ENCODE measurements around the gene UBXN1.

The UBXN1 gene

DNA sequence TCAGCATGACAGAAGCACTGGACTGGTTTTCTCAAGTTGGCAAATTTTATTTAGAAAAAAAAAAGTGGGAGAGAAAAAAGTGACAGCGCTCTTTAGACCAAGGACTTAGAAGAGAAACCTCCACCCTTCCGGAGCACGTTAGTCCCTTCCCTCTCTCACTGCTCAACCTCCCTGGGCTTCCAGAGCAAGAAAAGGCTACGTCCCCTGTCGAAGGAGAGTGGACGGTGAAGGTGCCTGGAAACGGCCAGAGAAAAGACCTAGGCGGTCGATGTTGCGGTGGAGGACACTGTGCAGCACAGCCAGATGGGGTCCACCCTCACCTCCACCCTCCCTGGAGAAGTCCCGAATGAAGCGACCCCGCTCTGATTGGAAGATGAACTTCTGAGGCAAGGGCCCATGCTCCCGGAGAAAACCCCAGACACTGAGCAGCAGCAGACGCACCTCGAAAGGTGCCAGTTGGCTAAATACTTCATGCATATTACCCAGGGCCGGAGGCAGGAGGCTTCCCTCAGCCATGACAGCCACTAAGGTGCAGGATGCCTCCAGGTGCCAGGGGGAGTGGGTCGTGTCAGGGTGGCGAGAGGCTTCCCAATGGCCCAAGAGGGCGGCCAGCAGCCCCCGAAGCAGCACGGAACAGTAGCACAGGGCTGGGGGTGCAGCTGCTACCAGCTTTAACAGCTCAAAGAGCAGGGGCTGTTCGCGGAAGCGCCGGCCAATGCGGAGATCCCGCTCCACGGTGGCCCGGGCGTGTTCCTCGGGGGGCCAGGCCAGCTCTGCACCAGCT, 31.9 kb downstream of the UBXN1 start:
- no peak for DNase-seq (ENCODE audit: low read depth in 2 of 3, low spot score in 1 of 3)

DNA sequence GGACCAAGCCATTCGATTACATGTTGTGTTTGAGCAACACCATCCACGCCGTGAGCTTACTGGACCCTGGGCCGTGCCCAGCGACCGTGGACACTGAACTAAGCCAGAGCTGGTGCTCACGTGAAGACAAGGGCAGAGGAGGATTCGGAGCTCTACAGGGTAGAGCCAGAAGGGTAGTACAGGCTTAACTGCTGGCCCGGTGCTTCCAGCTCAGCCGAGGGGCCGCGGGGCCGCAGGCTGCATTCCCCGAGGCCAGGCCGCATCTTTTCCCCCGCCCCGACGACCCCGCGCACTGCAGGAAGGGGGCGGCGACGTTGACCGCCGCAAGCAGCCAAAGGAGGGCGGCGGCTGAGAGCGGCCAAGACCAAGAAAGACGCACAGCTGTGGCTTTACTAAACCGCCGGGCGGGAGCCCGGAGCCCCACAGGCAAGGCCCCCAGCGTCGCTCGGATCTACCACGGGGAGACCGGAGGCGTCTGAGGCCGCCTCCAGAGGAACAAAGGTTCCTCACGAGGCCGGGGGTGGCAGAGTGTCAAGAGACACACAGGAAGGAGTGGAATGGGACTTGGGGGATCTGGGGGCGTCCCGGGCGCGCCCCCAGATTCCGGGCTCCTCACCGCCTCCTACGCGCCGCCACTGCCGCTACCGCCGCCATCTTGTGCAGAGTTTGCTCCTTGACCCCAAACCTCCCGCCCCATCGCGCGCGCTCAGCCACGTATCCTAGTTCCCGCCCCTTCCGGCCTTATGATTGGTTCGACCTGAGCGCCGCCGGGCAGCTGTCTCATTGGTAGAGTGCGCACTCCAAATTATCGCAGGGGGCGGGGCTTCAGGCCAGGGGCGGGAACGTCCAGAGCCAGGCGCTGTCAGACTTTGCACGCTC, 32.7 kb downstream of the UBXN1 start, which contains the start of gene GANAB:
GANAB (minus strand) TSS at position 668 of the 879 bp plus-strand sequence; CDS start at position 654, 14 bp downstream.
- peak; percentile 99 to 100 (median 99) for DNase-seq (ENCODE audit: low read depth in 2 of 3, low spot score in 1 of 3)

- DNase-seq (ENCODE audit: low read depth in 2 of 3, low spot score in 1 of 3): no peak
These were observed 33.3 kb downstream of the UBXN1 start for GRCh38 chr11:62645671-62645945.

DNA sequence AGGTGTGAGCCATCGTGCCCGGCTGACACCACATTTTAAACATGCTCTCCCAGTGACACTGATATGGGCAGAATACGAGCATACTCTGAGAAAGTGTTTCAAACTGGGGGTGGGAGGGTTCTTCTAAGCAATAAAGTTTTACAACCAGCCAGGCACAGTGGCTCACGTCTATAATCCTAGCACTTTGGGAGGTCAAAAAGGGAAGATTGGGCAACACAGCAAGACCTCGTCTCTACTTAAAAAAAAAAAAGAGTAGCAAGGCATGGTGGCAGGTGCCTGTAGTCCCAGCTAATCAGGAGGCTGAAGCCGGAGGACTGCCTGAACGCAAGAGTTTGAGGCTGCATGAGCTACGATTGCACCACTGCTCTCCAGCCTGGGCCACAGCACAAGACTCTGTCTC, 34.7 kb downstream of the UBXN1 start:
- no peak for DNase-seq (ENCODE audit: low read depth in 2 of 3, low spot score in 1 of 3)

DNA sequence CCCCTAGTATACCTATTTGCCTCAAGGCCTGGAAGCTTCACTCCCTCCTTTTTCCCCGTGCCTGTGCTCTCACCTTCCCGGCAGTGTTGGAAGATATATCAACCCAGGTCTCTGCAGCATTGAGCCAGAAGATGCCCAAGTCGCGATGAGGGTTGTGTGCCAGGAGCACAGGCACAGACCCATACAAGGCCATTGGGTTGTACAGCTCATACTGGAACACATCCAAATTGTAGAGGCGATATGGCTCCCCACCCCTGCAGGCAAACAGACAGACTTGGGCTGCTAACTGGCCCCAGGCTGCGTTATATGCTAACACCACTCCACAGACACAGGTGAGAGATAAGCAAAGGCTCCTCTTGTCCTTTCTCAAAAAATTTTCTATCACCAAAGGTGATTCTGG, 46.4 kb downstream of the UBXN1 start:
- no peak for DNase-seq (ENCODE audit: low read depth in 2 of 3, low spot score in 1 of 3)

DNA sequence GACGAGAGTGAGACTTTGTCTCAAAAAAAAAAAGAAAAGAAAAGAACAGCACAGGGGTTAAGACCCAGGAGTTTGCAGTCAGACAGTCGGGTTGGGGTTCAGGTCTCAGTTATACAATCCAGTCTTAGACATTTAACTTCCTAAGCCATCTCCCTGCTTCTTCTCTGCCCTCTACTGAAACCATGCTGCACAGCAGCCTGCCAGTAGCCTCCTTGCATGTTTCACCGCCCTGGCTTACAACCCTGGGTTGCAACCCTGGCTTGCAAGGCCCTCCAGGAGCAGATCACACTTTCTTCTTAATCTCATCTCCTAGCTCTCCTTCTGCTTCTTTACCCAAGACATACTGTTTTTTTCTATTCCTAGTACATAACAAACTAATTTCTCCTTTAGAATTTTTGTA, 51.2 kb downstream of the UBXN1 start:
- no peak for DNase-seq (ENCODE audit: low read depth in 2 of 3, low spot score in 1 of 3)
